HepG2 (cell line): ENCODE data around the gene THRA. TPM values are rescaled to one million over a fixed set of nuclear protein-coding genes. Genes with fewer than 3 reads are reported as not detected.
A peak's percentile ranks its signal among the peaks of the same experiment; 100 is the strongest.

Experiments
- ADNP ChIP-seq: sonication (generic); formaldehyde crosslinking; IDR thresholded peaks from 2 replicates; pipeline ENCODE4 v1.4.0; 2020; ENCODE audit warnings: missing genetic modification reagents
- BCL6 ChIP-seq: IDR thresholded peaks from 2 replicates; pipeline ENCODE4 v1.6.1; 2016; ENCODE audit warnings: missing genetic modification reagents, missing compliant biosample characterization
- CC2D1A ChIP-seq: sonication (generic); formaldehyde crosslinking; IDR thresholded peaks from 2 replicates; pipeline ENCODE4 v1.8.1; 2023; ENCODE audit warnings: mild to moderate bottlenecking, missing genetic modification reagents
- HMG20B ChIP-seq: conservative IDR thresholded peaks from 2 replicates; pipeline ENCODE4 v1.6.1; 2016; ENCODE audit warnings: missing genetic modification reagents, missing compliant biosample characterization
- KLF6 ChIP-seq: IDR thresholded peaks from 2 replicates; pipeline ENCODE4 v1.8.0; 2016; ENCODE audit warnings: missing biosample characterization, missing genetic modification reagents
- NFYB ChIP-seq: sonication (generic); formaldehyde crosslinking; IDR thresholded peaks from 2 replicates; pipeline ENCODE4 v1.4.0; 2020; ENCODE audit warnings: missing genetic modification reagents
- NR0B2 ChIP-seq: sonication (generic); formaldehyde crosslinking; IDR thresholded peaks from 2 replicates; pipeline ENCODE4 v1.4.0; 2020; ENCODE audit warnings: mild to moderate bottlenecking, missing genetic modification reagents
- PLSCR1 ChIP-seq: sonication (generic); formaldehyde crosslinking; IDR thresholded peaks from 2 replicates; pipeline ENCODE4 v1.5.0; 2020; ENCODE audit warnings: missing genetic modification reagents, mild to moderate bottlenecking, borderline replicate concordance
- POGK ChIP-seq: sonication (generic); formaldehyde crosslinking; conservative IDR thresholded peaks from 2 replicates; pipeline ENCODE4 v1.8.0; 2022; ENCODE audit warnings: mild to moderate bottlenecking, moderate library complexity, missing genetic modification reagents
- TBX2 ChIP-seq: sonication (generic); formaldehyde crosslinking; IDR thresholded peaks from 2 replicates; pipeline ENCODE4 v1.5.0; 2020; ENCODE audit warnings: missing genetic modification reagents, mild to moderate bottlenecking, borderline replicate concordance
- TRIM22 ChIP-seq: fragments of 450-650 bp; IDR thresholded peaks from 2 replicates; pipeline ENCODE4 v1.6.1; 2017
- ZMAT5 ChIP-seq: sonication (generic); formaldehyde crosslinking; IDR thresholded peaks from 2 replicates; pipeline ENCODE4 v1.5.0; 2020; ENCODE audit warnings: mild to moderate bottlenecking, low read depth, missing genetic modification reagents, borderline replicate concordance
- ZNF318 ChIP-seq: sonication (generic); formaldehyde crosslinking; IDR thresholded peaks from 2 replicates; pipeline ENCODE4 v1.4.0; 2020; ENCODE audit warnings: mild to moderate bottlenecking, missing genetic modification reagents
- ZNF547 ChIP-seq: sonication (generic); formaldehyde crosslinking; IDR thresholded peaks from 2 replicates; pipeline ENCODE4 v1.5.1; 2020; ENCODE audit warnings: mild to moderate bottlenecking, missing genetic modification reagents
- ZNF558 ChIP-seq: sonication (generic); formaldehyde crosslinking; IDR thresholded peaks from 2 replicates; pipeline ENCODE4 v1.9.0; 2022; ENCODE audit warnings: mild to moderate bottlenecking, missing genetic modification reagents, borderline replicate concordance
- ZNF607 ChIP-seq: sonication (generic); formaldehyde crosslinking; IDR thresholded peaks from 2 replicates; pipeline ENCODE4 v1.5.1; 2020; ENCODE audit warnings: missing genetic modification reagents, mild to moderate bottlenecking, borderline replicate concordance
- ZNF777 ChIP-seq: sonication (generic); formaldehyde crosslinking; IDR thresholded peaks from 2 replicates; pipeline ENCODE4 v1.4.0; 2020; ENCODE audit warnings: missing genetic modification reagents
- polyA plus RNA-seq, 8 experiments: library from polyadenylated mRNA; depleted of rRNA in 3 of 8; stranded (reverse) in 7 of 8; unstranded in 1 of 8; fragments of >200 nt; fragmentation: Illumina TruSeq in 4 of 8; extraction: Trizol in 4 of 8; gene quantifications; 2 replicates each; pipeline versions ENCODE4 v1.2.1 to v1.2.3, GENCODE V29; 2011 to 2016; ENCODE audit warnings: low read depth in 4 of 8, missing spikeins in 1 of 8, mixed read lengths in 1 of 8; ENCODE audit not compliant: insufficient read depth in 1 of 8
- total RNA-seq, 5 experiments: library from RNA; depleted of rRNA; stranded (reverse); fragments of >200 nt; fragmentation: Illumina TruSeq; extraction: Trizol; gene quantifications; 2 replicates each; pipeline ENCODE4 v1.2.3, GENCODE V29; 2016; ENCODE audit warnings: low read depth in 1 of 5

The THRA gene
- total and polyA plus RNA-seq, 2 of the 13 experiments (the other 11 are each of a cell fraction or from before 2014, with no cell fraction given), result 8.0 to 9.9 TPM

- no peak for TF ChIP-seq TBX2 (CRISPR knock-in tag)
- peak; percentile 25; the same call in 1 of the 2 replicates for TF ChIP-seq BCL6
- no peak for TF ChIP-seq ZNF777
- TF ChIP-seq ZNF558 (CRISPR knock-in tag), result no peak
- TF ChIP-seq POGK (CRISPR knock-in tag), result no peak
- TF ChIP-seq KLF6 (CRISPR knock-in tag), result no peak
- peak; percentile 6; the same call in 1 of the 2 replicates for TF ChIP-seq ZNF607 (CRISPR knock-in tag)
- no peak; the same call in 1 of the 2 replicates for TF ChIP-seq ZNF547 (CRISPR knock-in tag)
- no peak for TF ChIP-seq ZMAT5
- TF ChIP-seq TRIM22, result no peak
- TF ChIP-seq ZNF318, result no peak
- TF ChIP-seq NR0B2, result no peak
- no peak for TF ChIP-seq NFYB (CRISPR knock-in tag)
- no peak for TF ChIP-seq HMG20B (CRISPR knock-in tag)
- no peak for TF ChIP-seq CC2D1A (CRISPR knock-in tag)
- TF ChIP-seq PLSCR1, result no peak
- TF ChIP-seq ADNP (CRISPR knock-in tag), result 0 out of 2 replicates have a peak, but pooled peaks have one; percentile 44
Observed at GRCh38 chr17:40139566-40140058, 76.8 kb downstream of the THRA start (continued).
